ENCODE results near the gene TSHZ2. TPM values are rescaled to one million over a fixed set of nuclear protein-coding genes. Genes with fewer than 3 reads are reported as not detected.

Gene TSHZ2
- total RNA-seq, 1 experiment from 2014 or later, result 2.3 TPM

- no peak overlapping the region for H3K27ac Mint-ChIP-seq (ENCODE audit: low read depth, unreplicated experiment)
Observed at GRCh38 chr20:53260591-53260990, 288.4 kb downstream of the TSHZ2 start.

GRCh38 chr20:53262365-53262764, 290.2 kb downstream of the TSHZ2 start:
- no peaks in the 10 kb centered on the region for H3K36me3 Mint-ChIP-seq (ENCODE audit: insufficient read depth, unreplicated experiment)

More at GRCh38 chr20:53260591-53260990, 288.4 kb downstream of the TSHZ2 start:
- BruUV-seq (replicated peaks), result no TSS peak
- H3K36me3 Mint-ChIP-seq (ENCODE audit: insufficient read depth, unreplicated experiment), result peaks cover 9% of the 10 kb centered on the region
- H3K9me3 Mint-ChIP-seq (ENCODE audit: unreplicated experiment), result no peaks in the 10 kb centered on the region
- ChIA-PET POLR2A (no interaction called here), CTCF (no interaction called here)
- no peak for TF ChIP-seq CTCF (IDR thresholded peaks at IDR 0.05; ENCODE audit: unreplicated experiment)
- H3K4me3 Mint-ChIP-seq (ENCODE audit: unreplicated experiment), result no peak overlapping the region
- no peaks in the 10 kb centered on the region for H3K4me1 Mint-ChIP-seq (ENCODE audit: insufficient read depth, unreplicated experiment)
- intact Hi-C loops (cut with micrococcal nuclease), result no loop called here
- H3K27me3 Mint-ChIP-seq (ENCODE audit: insufficient read depth, unreplicated experiment), result no peaks in the 10 kb centered on the region
- no peak for DNase-seq (ENCODE audit: unreplicated experiment)

GRCh38 chr20:53263554-53264438, 291.6 kb downstream of the TSHZ2 start:
- no peak overlapping the region for H3K27ac Mint-ChIP-seq (ENCODE audit: low read depth, unreplicated experiment)
- CTCF ChIA-PET, result interaction anchor here (1.0 kb wide), 2 partner anchors 63 to 952 kb away, joined by 3 read pairs; no protein-coding TSS in a partner anchor
- intact Hi-C loops (cut with micrococcal nuclease), result no loop called here

More at GRCh38 chr20:53262365-53262764, 290.2 kb downstream of the TSHZ2 start:
- no peak for DNase-seq (ENCODE audit: unreplicated experiment)
- TF ChIP-seq CTCF (IDR thresholded peaks at IDR 0.05; ENCODE audit: unreplicated experiment), result no peak
- no peaks in the 10 kb centered on the region for H3K27me3 Mint-ChIP-seq (ENCODE audit: insufficient read depth, unreplicated experiment)
- H3K27ac Mint-ChIP-seq (ENCODE audit: low read depth, unreplicated experiment), result no peak overlapping the region
- H3K4me1 Mint-ChIP-seq (ENCODE audit: insufficient read depth, unreplicated experiment), result no peaks in the 10 kb centered on the region
- no peaks in the 10 kb centered on the region for H3K9me3 Mint-ChIP-seq (ENCODE audit: unreplicated experiment)
- no TSS peak for BruUV-seq (replicated peaks)
- H3K4me3 Mint-ChIP-seq (ENCODE audit: unreplicated experiment), result no peak overlapping the region
- ChIA-PET POLR2A (no interaction called here), CTCF (interaction anchor here (0.6 to 1.5 kb wide), 4 partner anchors 515 to 950 kb away, joined by 3 to 4 read pairs (median 4); no protein-coding TSS in a partner anchor)
- intact Hi-C loops (cut with micrococcal nuclease), result no loop called here

More at GRCh38 chr20:53263554-53264438, 291.6 kb downstream of the TSHZ2 start:
- no peaks in the 10 kb centered on the region for H3K27me3 Mint-ChIP-seq (ENCODE audit: insufficient read depth, unreplicated experiment)
- TF ChIP-seq CTCF (IDR thresholded peaks at IDR 0.05; ENCODE audit: unreplicated experiment), result no peak
- H3K4me3 Mint-ChIP-seq (ENCODE audit: unreplicated experiment), result no peak overlapping the region
- POLR2A ChIA-PET, result no interaction called here
- no peaks in the 10 kb centered on the region for H3K9me3 Mint-ChIP-seq (ENCODE audit: unreplicated experiment)
- no peaks in the 10 kb centered on the region for H3K4me1 Mint-ChIP-seq (ENCODE audit: insufficient read depth, unreplicated experiment)
- DNase-seq (ENCODE audit: unreplicated experiment), result no peak
- BruUV-seq (replicated peaks), result no TSS peak
- H3K36me3 Mint-ChIP-seq (ENCODE audit: insufficient read depth, unreplicated experiment), result no peaks in the 10 kb centered on the region
